D721Med (cell line): ENCODE data around the gene RASSF8.

Experiments used
- DNase-seq: peaks from one replicate; pipeline ENCODE4 v3.0.0; 2011; ENCODE audit warnings: low spot score; ENCODE audit not compliant: insufficient read length
- FAIRE-seq: peaks from 2 replicates; lab custom pipeline; 2011; peaks lifted over from hg19 to GRCh38; lab: Jason Lieb, UNC
- TF ChIP-seq, protein P1 (sequence below): IDR thresholded peaks from 2 replicates; pipeline ENCODE4 v1.5.1; 2012; ENCODE audit warnings: mild to moderate bottlenecking, control low read depth; ENCODE audit not compliant: insufficient read depth; ENCODE audit errors: missing control alignments

Gene RASSF8

GRCh38 chr12:26086936-26087335 is 128.5 kb downstream of the RASSF8 start:
- no peak for FAIRE-seq
- TF ChIP-seq, protein P1, sequence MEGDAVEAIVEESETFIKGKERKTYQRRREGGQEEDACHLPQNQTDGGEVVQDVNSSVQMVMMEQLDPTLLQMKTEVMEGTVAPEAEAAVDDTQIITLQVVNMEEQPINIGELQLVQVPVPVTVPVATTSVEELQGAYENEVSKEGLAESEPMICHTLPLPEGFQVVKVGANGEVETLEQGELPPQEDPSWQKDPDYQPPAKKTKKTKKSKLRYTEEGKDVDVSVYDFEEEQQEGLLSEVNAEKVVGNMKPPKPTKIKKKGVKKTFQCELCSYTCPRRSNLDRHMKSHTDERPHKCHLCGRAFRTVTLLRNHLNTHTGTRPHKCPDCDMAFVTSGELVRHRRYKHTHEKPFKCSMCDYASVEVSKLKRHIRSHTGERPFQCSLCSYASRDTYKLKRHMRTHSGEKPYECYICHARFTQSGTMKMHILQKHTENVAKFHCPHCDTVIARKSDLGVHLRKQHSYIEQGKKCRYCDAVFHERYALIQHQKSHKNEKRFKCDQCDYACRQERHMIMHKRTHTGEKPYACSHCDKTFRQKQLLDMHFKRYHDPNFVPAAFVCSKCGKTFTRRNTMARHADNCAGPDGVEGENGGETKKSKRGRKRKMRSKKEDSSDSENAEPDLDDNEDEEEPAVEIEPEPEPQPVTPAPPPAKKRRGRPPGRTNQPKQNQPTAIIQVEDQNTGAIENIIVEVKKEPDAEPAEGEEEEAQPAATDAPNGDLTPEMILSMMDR: no peak
- DNase-seq: no peak

GRCh38 chr12:26088998-26089397 is 130.5 kb downstream of the RASSF8 start:
- TF ChIP-seq, protein P1: no peak
- FAIRE-seq (no peak), DNase-seq (no peak)

- TF ChIP-seq, protein P1: no peak
- FAIRE-seq: no peak
- DNase-seq: no peak
Measured at GRCh38 chr12:26090836-26091510, 132.5 kb downstream of the RASSF8 start.

DNA sequence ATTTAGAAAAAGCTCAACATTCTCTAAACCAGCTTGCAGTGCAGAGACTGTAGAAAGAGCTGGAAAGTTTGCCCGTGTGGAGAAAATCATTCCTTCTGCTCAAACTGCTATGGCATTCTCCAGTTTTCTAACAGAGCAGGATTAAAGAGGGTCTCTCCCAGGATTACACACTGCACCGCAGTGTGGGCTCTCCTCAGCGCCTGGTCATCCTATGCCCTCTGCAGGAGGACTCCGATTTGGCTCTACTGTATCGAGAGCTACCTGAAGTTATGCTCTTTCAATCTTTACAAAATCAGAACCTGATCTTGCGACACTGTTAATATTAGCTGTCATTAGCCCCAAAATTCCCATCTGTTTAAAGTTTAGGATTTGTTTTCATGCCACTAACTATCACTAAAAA is 133.3 kb downstream of the RASSF8 start:
- TF ChIP-seq, protein P1: peak; percentile 71
- FAIRE-seq (no peak), DNase-seq (no peak)

- FAIRE-seq: no peak
- TF ChIP-seq, protein P1: no peak
Measured at GRCh38 chr12:26092346-26093105, 134.0 kb downstream of the RASSF8 start.

DNA sequence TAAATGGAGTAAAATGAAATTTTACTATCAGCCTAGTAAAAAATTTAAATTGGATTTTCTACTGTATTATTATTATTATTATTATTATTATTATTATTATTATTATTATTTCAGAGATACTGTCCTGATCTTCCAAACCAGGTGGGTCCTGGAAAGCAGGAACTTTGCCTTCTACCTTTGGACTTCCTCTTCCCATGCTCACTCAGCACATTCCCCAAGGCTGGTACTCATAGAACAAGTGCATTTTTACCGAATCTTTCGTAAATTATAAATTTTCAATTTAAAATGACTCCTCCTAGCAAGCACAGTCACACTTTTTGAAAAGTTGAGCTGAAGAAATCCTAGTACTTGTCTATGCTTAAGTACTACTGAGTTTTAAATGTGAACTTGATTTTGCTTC is 136.7 kb downstream of the RASSF8 start:
- TF ChIP-seq, protein P1: no peak

More at GRCh38 chr12:26092346-26093105, 134.0 kb downstream of the RASSF8 start:
- DNase-seq: no peak

GRCh38 chr12:26096036-26096435 is 137.6 kb downstream of the RASSF8 start:
- TF ChIP-seq, protein P1: no peak
- FAIRE-seq (no peak), DNase-seq (no peak)

More for the DNA sequence above, 136.7 kb downstream of the RASSF8 start:
- FAIRE-seq (no peak), DNase-seq (no peak)
